Measurements from ENCODE around the gene CYP4F8. TPM values are rescaled to one million over a fixed set of nuclear protein-coding genes. Genes with fewer than 3 reads are reported as not detected.

Gene CYP4F8
- not detected in 2 replicates for total RNA-seq

GRCh38 chr19:15614507-15615379 lies at the start of gene CYP4F8:
Gene CYP4F8 (plus strand): TSS chr19:15615218. CDS start chr19:15615617, 399 bp downstream.

DNA sequence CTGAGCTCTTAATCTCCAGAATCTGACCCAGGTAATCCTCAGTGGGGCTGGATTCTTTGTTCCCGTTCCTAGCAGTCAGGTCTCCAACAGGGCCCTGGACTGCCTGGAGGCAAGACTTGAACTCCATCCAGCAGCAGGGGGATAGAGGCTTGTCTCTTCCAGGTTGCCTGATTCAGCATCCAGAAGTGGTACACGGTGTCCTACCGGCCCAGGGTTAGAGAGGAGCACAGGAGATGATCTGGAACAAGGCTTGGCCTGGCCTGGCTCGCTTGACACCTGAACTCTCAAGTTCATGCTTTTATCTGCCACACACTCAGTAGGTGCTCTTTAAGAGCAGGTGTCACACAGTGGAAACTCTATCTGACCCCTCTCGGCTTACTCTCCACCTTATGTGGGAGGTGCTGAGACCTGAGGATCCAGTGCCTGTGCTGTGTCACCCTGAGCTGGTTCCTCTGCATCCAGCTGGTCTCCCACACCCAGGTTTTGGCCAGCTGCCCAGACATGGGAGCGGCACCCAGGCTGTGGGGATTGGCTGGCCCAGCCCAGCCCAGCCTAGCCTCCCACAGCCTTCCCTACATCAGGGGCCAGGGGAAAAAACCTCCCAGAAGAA lies 25.4 kb downstream of the CYP4F8 start, which contains the start of gene CYP4F3:
Gene CYP4F3, plus strand, starts transcription at position 604 of the 610 bp plus-strand sequence. CDS start 519 bp downstream, outside the sequence.

DNA sequence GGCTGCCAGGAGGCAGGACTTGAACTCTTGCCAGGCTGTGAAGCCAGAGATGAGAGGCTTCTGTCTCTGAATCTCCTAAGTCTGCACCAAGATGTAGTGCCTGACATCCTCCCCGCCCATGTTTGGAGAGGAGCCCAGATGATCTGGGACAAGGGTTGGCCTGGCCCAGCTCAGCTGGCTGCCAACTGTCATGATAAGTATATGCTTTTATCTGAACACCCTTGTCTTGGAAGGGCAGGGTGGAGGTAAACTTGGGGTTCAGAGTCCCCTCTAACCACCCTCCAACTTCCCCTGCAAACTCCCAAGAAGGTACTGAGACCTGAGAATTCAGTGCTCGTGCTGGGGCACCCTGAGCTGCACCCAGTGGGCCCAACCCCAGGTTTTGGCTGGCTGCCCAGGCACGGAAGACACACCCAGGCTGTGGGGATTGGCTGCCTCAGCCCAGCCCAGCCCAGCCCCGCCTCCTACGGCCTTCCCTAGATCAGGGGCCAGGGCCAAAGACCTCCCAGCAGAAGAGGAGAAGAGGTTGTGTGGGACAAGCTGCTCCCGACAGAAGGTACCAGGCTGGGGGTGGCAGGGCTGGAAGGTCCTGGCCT lies 57.7 kb downstream of the CYP4F8 start, which contains the start of gene CYP4F12:
Gene CYP4F12, plus strand, starts transcription at position 508 of the 596 bp plus-strand sequence. CDS start 443 bp downstream, outside the sequence.

Other genes with a start within 250 kb of the CYP4F8 start
- 16.9 and 19.4 TPM in 2 replicates for gene AKAP8, start 235.4 kb upstream of the CYP4F8 start, total RNA-seq
- 49.7 and 75.8 TPM in 2 replicates for gene AKAP8L, start 196.2 kb upstream of the CYP4F8 start, total RNA-seq
- 52.9 and 53.0 TPM in 2 replicates for gene WIZ, start 165.3 kb upstream of the CYP4F8 start, total RNA-seq
- 0.25 TPM in 1 of 2 replicates, not detected in the other for gene RASAL3, start 150.7 kb upstream of the CYP4F8 start, total RNA-seq
- not detected in 2 replicates for gene PGLYRP2, start 135.7 kb upstream of the CYP4F8 start, total RNA-seq
- not detected in 2 replicates for gene CYP4F22, start 106.7 kb upstream of the CYP4F8 start, total RNA-seq
- not detected in 2 replicates for gene CYP4F3, start 25.7 kb downstream of the CYP4F8 start, total RNA-seq
- gene CYP4F12, start 57.9 kb downstream of the CYP4F8 start, total RNA-seq, result not detected in 2 replicates
- not detected in 2 replicates for gene OR10H2, start 112.8 kb downstream of the CYP4F8 start, total RNA-seq
- not detected in 2 replicates for gene OR10H3, start 122.8 kb downstream of the CYP4F8 start, total RNA-seq
- not detected in 2 replicates for gene OR10H5, start 172.4 kb downstream of the CYP4F8 start, total RNA-seq
- gene OR10H1, start 200.4 kb downstream of the CYP4F8 start, total RNA-seq, result not detected in 2 replicates